A673 (cell line): ENCODE measurements around the gene ATRN.

ENCODE experiments used
- CTCF ChIP-seq: fragments of 300-800, 200-600 bp; sonication (generic); conservative IDR thresholded peaks from 2 replicates; pipeline ENCODE4 v1.5.1; 2017; ENCODE audit warnings: low read depth, mild to moderate bottlenecking, antibody characterized with exemption, low read length, moderate library complexity, mixed read lengths
- EZH2 ChIP-seq: fragments of 200-600 bp; sonication (generic); IDR thresholded peaks from 2 replicates; pipeline ENCODE4 v1.6.1; 2017; ENCODE audit warnings: borderline replicate concordance, low read depth, mild to moderate bottlenecking, mixed read lengths, antibody characterized with exemption, low read length; ENCODE audit not compliant: poor library complexity, severe bottlenecking

GRCh38 chr20:3652676-3653596 is 182.1 kb downstream of the ATRN start:
- TF ChIP-seq EZH2 (no peak), CTCF (no peak)
